Epithelial cell of proximal tubule (primary cell): ENCODE results near the gene CHD5. TPM values are rescaled to one million over a fixed set of nuclear protein-coding genes. Genes with fewer than 3 reads are reported as not detected.

Experiments used
- DNase-seq: peaks from one replicate; pipeline ENCODE4 v3.0.0-alpha.2; 2011; ENCODE audit warnings: low read depth
- H3K4me3 ChIP-seq: 2 replicates; pipeline ENCODE4 v1.5.1; 2011; ENCODE audit warnings: low read depth, mild to moderate bottlenecking, low read length
- total RNA-seq: library from RNA; depleted of rRNA; stranded (reverse); fragments of >200 nt; gene quantifications from 2 replicates; pipeline ENCODE4 v1.2.3, GENCODE V29; 2015
- TF ChIP-seq, protein P1 (sequence below): conservative IDR thresholded peaks from 2 replicates; pipeline ENCODE4 v1.5.1; 2012; ENCODE audit warnings: low read depth, mild to moderate bottlenecking, low read length

CHD5 gene
- total RNA-seq, 1 donor from 2014 or later = under 0.01 TPM

DNA sequence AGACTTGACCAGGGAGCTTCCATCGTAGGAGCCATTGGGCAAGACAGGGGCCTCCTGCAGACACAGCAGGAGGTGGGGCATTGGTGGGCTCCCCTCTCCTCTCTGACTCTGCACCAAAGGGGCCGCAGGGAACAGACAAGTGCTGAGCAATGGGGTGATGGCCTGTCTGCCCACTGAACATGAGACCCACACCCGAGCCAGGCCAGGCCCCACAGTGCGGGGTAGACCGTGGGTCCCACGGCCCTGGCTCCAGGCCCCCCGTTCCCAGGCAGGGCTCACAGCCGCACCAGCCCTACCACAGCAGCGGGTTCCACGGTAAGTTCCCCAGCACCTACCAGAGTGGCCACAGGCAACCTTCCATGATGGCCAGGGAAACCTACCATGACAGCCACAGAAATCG is 45.9 kb downstream of the CHD5 start:
- DNase-seq = no peak
- TF ChIP-seq, protein P1, sequence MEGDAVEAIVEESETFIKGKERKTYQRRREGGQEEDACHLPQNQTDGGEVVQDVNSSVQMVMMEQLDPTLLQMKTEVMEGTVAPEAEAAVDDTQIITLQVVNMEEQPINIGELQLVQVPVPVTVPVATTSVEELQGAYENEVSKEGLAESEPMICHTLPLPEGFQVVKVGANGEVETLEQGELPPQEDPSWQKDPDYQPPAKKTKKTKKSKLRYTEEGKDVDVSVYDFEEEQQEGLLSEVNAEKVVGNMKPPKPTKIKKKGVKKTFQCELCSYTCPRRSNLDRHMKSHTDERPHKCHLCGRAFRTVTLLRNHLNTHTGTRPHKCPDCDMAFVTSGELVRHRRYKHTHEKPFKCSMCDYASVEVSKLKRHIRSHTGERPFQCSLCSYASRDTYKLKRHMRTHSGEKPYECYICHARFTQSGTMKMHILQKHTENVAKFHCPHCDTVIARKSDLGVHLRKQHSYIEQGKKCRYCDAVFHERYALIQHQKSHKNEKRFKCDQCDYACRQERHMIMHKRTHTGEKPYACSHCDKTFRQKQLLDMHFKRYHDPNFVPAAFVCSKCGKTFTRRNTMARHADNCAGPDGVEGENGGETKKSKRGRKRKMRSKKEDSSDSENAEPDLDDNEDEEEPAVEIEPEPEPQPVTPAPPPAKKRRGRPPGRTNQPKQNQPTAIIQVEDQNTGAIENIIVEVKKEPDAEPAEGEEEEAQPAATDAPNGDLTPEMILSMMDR = no peak
- no peak overlapping the region for H3K4me3 ChIP-seq

DNA sequence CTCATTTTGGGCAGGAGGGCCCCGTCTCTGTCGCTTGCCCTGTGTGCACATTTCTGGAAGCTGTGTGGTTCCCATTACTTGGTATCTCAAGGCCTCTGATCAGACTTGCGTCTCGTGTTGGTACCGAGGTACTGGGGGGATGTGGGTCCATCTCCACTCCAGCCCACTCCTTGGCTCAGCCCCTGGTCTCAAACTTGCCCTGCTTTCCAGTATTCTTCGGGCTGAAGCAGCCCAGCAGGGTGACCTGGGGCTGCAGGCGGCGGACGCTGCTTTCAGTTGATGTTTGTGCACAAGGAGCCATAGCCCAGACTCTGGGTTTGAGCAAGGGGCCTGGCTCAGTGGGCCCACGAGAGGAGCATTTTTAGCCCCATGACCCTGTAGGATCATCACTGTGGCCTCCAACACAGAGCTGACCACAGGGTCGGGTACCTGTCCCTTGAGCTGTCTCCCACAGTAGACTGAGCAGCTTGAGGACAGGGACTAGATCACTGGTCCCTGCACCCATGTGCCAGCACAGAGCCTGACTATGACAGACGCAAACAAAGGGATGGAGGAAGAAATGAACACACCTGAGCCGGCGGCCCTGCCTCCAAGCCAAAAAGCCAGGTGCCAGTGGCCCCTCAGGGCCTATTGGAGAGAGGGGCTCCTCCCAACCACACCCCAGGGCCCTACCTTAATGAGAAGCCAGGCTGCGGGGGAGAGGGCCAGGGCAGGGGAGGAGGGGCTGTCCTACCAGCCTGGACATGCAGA is 46.8 kb downstream of the CHD5 start:
- DNase-seq = no peak
- TF ChIP-seq, protein P1 = no peak
- no peak overlapping the region for H3K4me3 ChIP-seq

DNA sequence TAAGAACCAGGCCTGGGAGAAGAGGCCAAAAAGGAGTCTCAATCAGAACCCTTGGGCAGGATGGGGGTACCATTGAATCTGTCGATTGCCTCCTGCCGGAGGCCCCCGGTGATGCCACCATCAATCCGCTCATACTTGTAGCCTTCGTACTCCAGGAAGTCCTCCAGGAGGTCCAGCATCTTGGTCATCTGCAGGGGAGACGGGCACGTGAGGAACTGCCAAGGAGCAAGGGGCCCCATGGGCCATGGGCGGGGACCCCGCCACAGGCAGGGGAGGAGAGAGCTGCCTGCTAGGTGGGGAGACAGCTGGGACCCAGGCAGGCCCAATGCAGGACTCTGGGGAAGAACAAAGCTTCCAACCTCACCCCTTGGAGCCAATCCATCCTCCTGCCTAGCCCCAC is 48.6 kb downstream of the CHD5 start:
- TF ChIP-seq, protein P1 = no peak
- DNase-seq = no peak
- no peak overlapping the region for H3K4me3 ChIP-seq

- H3K4me3 ChIP-seq = no peak overlapping the region
- no peak for DNase-seq
- TF ChIP-seq, protein P1 = no peak
Observed at GRCh38 chr1:6130596-6130995, 49.5 kb downstream of the CHD5 start.

DNA sequence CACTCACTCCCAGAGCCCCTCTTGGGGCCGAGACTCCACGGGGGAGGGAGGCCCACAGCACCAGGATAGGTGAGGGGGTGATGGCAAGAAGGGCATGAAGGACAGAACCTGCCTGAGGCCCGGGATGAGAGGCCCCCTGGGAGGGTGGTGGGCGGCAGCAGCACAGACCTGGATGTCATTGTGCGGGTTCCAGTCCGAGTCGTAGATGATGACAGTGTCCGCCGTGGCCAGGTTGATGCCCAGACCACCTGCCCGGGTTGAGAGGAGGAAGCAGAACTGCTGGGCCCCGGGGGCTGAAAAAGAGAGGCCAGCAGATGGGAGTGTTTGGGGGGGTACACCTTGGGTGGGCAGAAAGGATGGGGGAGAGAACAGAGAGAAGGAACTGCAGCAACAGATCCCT is 50.1 kb downstream of the CHD5 start:
- H3K4me3 ChIP-seq = no peak overlapping the region
- no peak for DNase-seq
- TF ChIP-seq, protein P1 = no peak

GRCh38 chr1:6129313-6129712 is 50.8 kb downstream of the CHD5 start:
- H3K4me3 ChIP-seq = no peak overlapping the region
- no peak for DNase-seq
- TF ChIP-seq, protein P1 = no peak
